Gastroesophageal sphincter (tissue), 3 donors: Measurements from ENCODE around the gene A1BG.

ENCODE experiments used
- CTCF ChIP-seq, 4 experiments: fragments of 200-600 bp in 2 of 4; fragments of 450-650 bp in 2 of 4; sonication (generic) in 1 of 4; IDR thresholded peaks; one replicate each; pipeline ENCODE4 v1.5.1; 2017 to 2019; ENCODE audit warnings: antibody characterized with exemption in 4 of 4, mild to moderate bottlenecking in 2 of 4, moderate library complexity in 2 of 4
- POLR2A ChIP-seq, 2 donors: fragments of 450-650 bp; IDR thresholded peaks; one replicate each; pipeline ENCODE4 v1.6.1; 2017; ENCODE audit warnings: antibody characterized with exemption in 2 of 2, mild to moderate bottlenecking in 2 of 2, moderate library complexity in 1 of 2
- POLR2AphosphoS5 ChIP-seq: sonication (generic); formaldehyde crosslinking; IDR thresholded peaks from one replicate; pipeline ENCODE4 v1.6.1; 2017; ENCODE audit warnings: antibody characterized with exemption

- TF ChIP-seq POLR2A (IDR thresholded peaks at IDR 0.05) (no peak), CTCF (IDR thresholded peaks at IDR 0.05) (no peak), POLR2AphosphoS5 (no peak)
Observed at GRCh38 chr19:58395979-58396627, 42.8 kb upstream of the A1BG start.
